Measurements from ENCODE around the gene TOM1L2.
A peak's percentile ranks its signal among the peaks of the same experiment; 100 is the strongest.
"Not testable (repeated sequence)": the region's sequence is repeated elsewhere in the genome, so short reads cannot be mapped to it uniquely, and the experiment has no call there.

Gene TOM1L2

DNA sequence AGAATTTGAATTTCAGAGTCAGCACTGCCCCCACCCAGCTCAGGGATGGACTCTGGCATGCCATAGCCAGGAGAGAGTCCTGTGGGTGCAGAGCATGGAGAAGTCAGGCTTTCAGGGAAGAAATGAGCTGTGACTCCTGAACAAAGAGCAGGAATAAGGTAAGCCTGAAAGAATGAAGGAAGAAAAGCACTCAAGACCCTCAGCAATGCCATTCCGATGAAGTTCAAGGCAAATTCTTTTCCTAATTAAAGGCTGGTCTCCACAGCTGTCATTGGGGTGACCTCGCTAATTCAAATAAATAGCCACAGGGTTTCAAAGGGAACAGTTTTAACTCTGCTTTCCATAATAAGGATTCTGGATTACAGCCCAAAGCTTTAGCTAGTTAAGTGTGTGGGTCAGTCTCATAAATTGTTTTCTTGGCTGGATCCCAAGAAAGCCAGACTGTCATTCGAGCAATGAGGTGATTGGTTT lies 31.7 kb downstream of the TOM1L2 start:
- DNase-seq, result peak; percentile 46

- DNase-seq, result not testable (repeated sequence)
Measured at GRCh38 chr17:17939941-17940340, 32.3 kb downstream of the TOM1L2 start.

DNA sequence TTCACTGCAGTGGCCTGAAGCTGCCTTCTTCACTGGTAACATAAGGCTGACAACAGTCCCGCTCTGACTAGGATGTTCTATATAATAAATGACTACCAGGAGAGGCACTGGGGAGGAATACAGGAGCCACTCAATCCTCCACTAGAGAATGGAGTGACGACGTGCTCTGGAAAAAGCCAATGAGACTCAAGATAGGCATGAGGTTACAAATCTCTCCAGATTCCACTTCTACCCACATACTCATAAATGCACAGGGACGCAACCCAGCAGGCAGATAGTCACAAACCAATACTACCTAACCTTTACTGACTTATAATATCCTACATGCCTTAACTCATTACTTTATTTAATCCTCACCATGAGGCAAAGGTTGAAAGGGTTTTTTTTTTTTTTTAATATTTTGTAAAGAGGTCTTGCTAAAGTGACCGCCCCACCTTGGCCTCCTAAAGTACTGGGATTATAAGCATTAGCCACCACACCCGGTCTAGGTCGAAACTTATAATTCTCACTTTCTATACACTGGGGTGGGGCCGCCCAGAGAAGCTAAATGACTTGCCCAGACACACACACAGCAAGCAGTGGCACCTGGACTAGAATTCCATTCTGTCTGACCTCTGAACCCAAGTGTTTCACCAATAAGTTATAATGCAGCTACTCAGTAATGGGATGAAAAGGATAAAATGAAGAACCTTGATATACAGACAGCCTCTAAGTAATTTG lies 33.7 kb downstream of the TOM1L2 start:
- no peak for DNase-seq

- DNase-seq, result no peak
Measured at GRCh38 chr17:17937958-17938357, 34.2 kb downstream of the TOM1L2 start.

GRCh38 chr17:17937201-17937853 lies 34.9 kb downstream of the TOM1L2 start:
- no peak for DNase-seq

- DNase-seq, result peak; percentile 57
Measured at GRCh38 chr17:17935321-17936271, 36.6 kb downstream of the TOM1L2 start.

- no peak for DNase-seq
Measured at GRCh38 chr17:17934806-17935205, 37.4 kb downstream of the TOM1L2 start.

GRCh38 chr17:17934214-17934613 lies 38.0 kb downstream of the TOM1L2 start:
- no peak for DNase-seq

GRCh38 chr17:17933775-17934174 lies 38.4 kb downstream of the TOM1L2 start:
- DNase-seq, result peak; percentile 12

- no peak for DNase-seq
Measured at GRCh38 chr17:17931159-17931558, 41.0 kb downstream of the TOM1L2 start.

DNA sequence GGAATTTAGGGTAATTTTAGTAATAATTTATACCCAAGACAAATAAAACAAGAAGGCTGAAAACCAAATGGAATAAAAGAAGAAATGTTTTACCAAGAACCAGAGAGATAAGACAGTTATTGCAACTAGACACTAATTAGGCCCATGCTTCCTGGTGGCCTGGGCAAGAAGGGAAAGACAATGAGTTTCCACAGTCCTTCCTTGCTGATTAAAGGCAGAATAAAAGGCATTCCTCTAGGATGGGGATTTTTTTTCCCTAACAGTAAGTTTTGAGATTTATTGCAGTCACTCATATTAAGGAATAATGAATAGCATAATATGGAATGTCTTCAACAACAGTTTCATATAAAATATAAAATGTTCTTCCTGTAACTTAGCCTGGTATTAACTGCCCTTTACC lies 41.5 kb downstream of the TOM1L2 start:
- DNase-seq, result no peak

DNA sequence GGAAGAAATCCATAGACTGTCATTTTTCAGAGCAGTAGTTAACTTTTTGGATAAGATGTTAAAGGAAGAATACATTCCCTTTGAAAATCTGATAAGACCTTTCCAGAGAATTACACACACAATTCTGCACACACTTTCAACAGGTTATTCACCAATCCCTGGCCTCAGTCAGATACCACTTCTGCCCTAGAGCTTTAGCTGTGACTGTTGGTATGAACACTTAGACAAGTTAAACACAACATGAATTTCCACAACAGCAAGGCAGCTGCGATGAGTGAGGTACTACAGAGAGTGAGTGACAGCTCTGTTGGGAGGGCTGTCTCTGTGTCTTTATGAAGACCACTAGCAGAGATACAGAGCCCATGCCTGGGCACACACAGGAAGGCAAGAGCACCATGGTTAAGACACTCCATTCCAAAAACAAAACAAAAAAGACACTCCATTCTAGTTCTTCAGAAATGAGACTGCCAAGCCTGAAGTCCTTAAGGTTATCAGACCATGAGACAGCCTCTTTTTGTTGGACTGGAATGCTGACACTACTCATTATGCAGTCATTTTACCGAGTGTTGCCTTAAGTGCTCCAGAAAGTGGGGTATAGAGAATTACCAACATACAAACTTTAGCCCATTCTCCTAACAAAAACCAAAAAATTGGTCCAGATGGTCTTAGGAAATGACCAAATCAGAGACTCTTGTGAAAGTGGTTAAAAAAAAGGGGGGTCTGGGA lies 42.4 kb downstream of the TOM1L2 start:
- peak; percentile 43 for DNase-seq

GRCh38 chr17:17928398-17929287 lies 43.6 kb downstream of the TOM1L2 start:
- peak; percentile 25 for DNase-seq

DNA sequence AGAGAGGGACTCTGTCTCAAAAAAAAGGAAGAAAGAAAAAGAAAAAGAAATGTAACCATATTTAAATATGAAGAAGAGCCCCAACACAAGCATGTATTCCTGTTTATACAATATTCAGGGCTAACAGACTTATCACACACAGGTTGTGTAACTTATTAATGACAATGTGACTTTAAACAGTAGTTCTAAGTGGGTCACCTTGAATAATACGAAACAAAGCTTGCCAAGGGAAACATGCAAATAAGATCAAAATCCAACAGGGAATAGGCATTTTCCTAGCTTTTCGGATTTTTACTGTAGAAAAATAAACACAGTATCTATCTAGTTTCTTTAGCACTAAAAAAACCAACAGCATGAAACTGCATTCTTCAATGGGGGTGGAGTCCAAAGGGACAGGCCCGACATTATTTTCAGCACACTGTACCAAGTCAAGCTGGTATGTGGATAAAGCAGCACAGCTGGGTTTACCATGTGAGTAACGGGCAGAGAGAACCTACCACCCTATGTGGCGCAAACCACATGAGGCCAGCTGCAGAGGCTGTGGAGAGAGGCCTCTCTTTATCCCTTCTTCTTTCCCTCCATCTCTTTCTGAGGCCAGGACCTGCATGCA lies 45.3 kb downstream of the TOM1L2 start:
- DNase-seq, result no peak

DNA sequence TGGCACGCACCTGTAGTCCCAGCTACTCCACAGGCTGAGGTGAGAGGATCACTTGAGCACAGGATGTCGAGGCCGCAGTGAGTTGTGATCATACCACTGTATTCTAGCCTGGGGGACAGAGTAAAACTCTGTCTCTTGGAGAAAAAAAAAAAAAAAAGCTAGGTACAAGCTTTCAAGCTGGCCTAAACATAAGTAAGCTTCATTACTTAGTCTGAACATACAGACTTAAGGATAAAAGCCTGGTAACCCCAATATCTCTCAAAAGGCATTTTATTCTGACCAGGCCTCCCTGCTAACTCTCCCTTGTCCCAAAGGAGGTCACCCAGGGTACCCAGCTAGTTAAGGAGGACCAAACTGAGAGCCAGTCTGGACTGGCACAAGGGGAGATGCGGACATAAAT lies 46.2 kb downstream of the TOM1L2 start:
- no peak for DNase-seq

GRCh38 chr17:17924857-17925250 lies 47.3 kb downstream of the TOM1L2 start:
- DNase-seq, result no peak

DNA sequence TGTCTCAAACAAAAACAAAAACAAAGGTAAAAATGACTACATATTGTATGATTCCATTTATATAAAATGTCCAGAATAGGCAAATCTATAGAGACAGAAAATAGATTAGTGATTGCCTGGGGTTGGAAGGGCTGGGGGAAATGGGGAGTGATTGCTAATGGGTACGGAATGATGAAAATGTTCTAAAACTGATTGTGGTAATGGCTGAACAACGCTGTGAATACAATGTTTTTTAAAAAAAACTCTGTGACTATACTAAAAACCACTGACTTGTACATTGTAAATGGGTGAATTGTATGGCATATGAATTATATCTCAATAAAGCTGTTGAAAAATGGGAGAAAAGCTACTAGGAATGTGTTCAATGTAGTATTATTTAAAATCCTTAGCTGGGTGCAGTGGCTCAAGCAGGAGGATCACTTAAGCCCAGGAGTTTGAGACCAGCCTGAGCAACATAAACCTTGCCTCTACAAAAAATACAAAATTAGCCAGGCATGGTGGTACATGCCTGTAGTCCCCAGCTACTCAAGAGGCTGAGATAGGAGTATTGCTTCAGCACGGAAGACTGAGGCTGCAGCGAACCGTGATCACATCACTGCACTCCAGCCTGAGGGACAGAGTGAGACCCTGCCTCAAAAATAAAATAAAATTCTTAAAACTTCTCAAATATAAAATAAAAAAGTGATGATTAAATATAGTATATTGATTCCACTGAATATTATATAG lies 47.9 kb downstream of the TOM1L2 start:
- DNase-seq, result no peak

DNA sequence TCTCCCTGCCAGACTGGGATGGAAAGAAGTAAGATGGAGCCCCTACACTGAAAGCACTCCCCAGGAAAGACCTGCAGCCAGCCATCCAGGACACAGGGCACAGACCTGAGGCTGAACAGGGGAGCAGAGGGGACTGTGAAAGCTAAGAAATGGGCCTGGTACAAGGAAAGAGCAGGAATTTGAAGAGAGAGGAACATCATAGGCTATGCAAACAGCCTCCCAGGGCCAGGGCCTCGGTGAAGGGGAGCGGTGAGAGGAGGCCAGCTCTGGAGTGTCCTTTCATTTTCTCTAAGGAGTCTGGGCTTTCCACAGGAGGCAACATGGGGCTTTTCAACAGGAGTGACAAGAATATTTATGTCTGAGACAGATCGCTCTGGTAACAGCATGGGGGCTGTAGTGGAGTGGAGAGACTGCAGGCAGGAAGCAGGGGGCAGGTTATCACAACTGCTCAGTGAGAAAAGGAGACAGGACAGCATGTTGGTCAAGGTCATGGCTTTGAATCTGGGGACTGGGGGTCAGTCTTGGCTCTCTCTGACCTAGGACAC lies 50.1 kb downstream of the TOM1L2 start:
- no peak for DNase-seq

- peak; percentile 83 for DNase-seq
Measured at GRCh38 chr17:17921192-17922069, 50.8 kb downstream of the TOM1L2 start.
